HL-60 (cell line): ENCODE data around the gene LUZP2.

Source experiments
- DNase-seq, 2 experiments: peaks; one replicate each; pipeline ENCODE4 v3.0.0-alpha.2; 2010 to 2020; ENCODE audit warnings: low read depth in 1 of 2, low spot score in 1 of 2
- H3K27ac ChIP-seq: fragments of 250-450 bp; sonication (Bioruptor Pico); replicated peaks from 2 replicates; pipeline ENCODE4 v1.5.1; 2020; ENCODE audit warnings: mild to moderate bottlenecking, moderate library complexity
- H3K27me3 ChIP-seq: fragments of 250-450 bp; sonication (Bioruptor Pico); 2 replicates; pipeline ENCODE4 v1.5.1; 2021; ENCODE audit warnings: mild to moderate bottlenecking, moderate library complexity; ENCODE audit not compliant: insufficient read depth, poor library complexity, severe bottlenecking
- H3K4me3 ChIP-seq: replicated peaks from 2 replicates; pipeline ENCODE4 v1.5.1; 2011; ENCODE audit warnings: mild to moderate bottlenecking, control low read depth, low read length; ENCODE audit not compliant: insufficient read depth
- CTCF ChIP-seq: IDR thresholded peaks from one replicate; pipeline ENCODE4 v1.5.1; 2011; ENCODE audit warnings: low read length, control low read depth, inconsistent platforms; ENCODE audit not compliant: insufficient read depth
- GABPA ChIP-seq: IDR thresholded peaks from 2 replicates; pipeline ENCODE4 v1.6.1; 2012; ENCODE audit warnings: low read depth
- POLR2AphosphoS5 ChIP-seq: IDR thresholded peaks from 2 replicates; pipeline ENCODE4 v1.6.1; 2012; ENCODE audit warnings: low read depth
- REST ChIP-seq: IDR thresholded peaks from 2 replicates; pipeline ENCODE4 v1.6.1; 2012; ENCODE audit warnings: low read depth; ENCODE audit not compliant: insufficient replicate concordance
- SPI1 ChIP-seq: IDR thresholded peaks from 2 replicates; pipeline ENCODE4 v1.6.1; 2012; ENCODE audit warnings: low read depth, mild to moderate bottlenecking, borderline replicate concordance

Gene LUZP2

GRCh38 chr11:24925091-24925490, 428.2 kb downstream of the LUZP2 start:
- DNase-seq = no peak
- no peak for TF ChIP-seq CTCF
- Histone ChIP-seq H3K27ac (no peak overlapping the region), H3K27me3 (no peaks in the 10 kb centered on the region), H3K4me3 (no peak overlapping the region)

- DNase-seq = no peak
- TF ChIP-seq SPI1 (no peak), POLR2AphosphoS5 (no peak), CTCF (no peak), REST (no peak), GABPA (no peak)
- no peak overlapping the region for H3K4me3 ChIP-seq
- no peak overlapping the region for H3K27ac ChIP-seq
- H3K27me3 ChIP-seq = no peaks in the 10 kb centered on the region
Observed at GRCh38 chr11:24932110-24933000, 435.5 kb downstream of the LUZP2 start.

- H3K27ac ChIP-seq = no peak overlapping the region
- H3K27me3 ChIP-seq = no peaks in the 10 kb centered on the region
- DNase-seq = no peak
Observed at GRCh38 chr11:24934733-24935439, 438.0 kb downstream of the LUZP2 start.

More at GRCh38 chr11:24934733-24935439, 438.0 kb downstream of the LUZP2 start:
- no peak overlapping the region for H3K4me3 ChIP-seq
- no peak for TF ChIP-seq REST
- no peak for TF ChIP-seq SPI1
- no peak for TF ChIP-seq POLR2AphosphoS5
- no peak for TF ChIP-seq GABPA
- TF ChIP-seq CTCF = no peak
